ENCODE data around the gene ICE2.

- TF ChIP-seq CTCF (IDR thresholded peaks at IDR 0.05; ENCODE audit: insufficient read depth, low read depth, low read length) = no peak
- TF ChIP-seq EZH2 (IDR thresholded peaks at IDR 0.05; ENCODE audit: insufficient read depth, low read length) = no peak
These were observed 106.2 kb downstream of the ICE2 start for GRCh38 chr15:60372756-60373155.

Data from astrocyte (in vitro differentiated cells and primary cell).